ENCODE data around the gene SCN4A. TPM values are rescaled to one million over a fixed set of nuclear protein-coding genes. Genes with fewer than 3 reads are reported as not detected.

Gene SCN4A
- total RNA-seq, 4 donors from 2014 or later: 0.80 to 1.5 (median 0.81) TPM

- WGBS, 2 donors: 68 to 73% methylated on average over 21 of the region's 21 CpGs
- H3K4me3 ChIP-seq (ENCODE audit: low read depth, poor library complexity, severe bottlenecking): no peak overlapping the region
- TF ChIP-seq POLR2A (IDR thresholded peaks at IDR 0.05) (no peak), CTCF (IDR thresholded peaks at IDR 0.05) (no peak)
- DNase-seq (ENCODE audit: low spot score in 2 of 2): no peak
- intact Hi-C loops (cut with DNase I; ENCODE audit: low total_unique reads): no loop called here
Observed at GRCh38 chr17:63934183-63935112, 38.3 kb downstream of the SCN4A start.

GRCh38 chr17:63933598-63933997 is 39.1 kb downstream of the SCN4A start:
- TF ChIP-seq POLR2A (IDR thresholded peaks at IDR 0.05) (no peak), CTCF (IDR thresholded peaks at IDR 0.05) (no peak)
- WGBS, 2 donors: 79 to 95% methylated on average over 8 of the region's 8 CpGs
- DNase-seq (ENCODE audit: low spot score in 2 of 2): no peak
- H3K4me3 ChIP-seq (ENCODE audit: low read depth, poor library complexity, severe bottlenecking): no peak overlapping the region
- intact Hi-C loops (cut with DNase I; ENCODE audit: low total_unique reads): no loop called here

GRCh38 chr17:63932721-63933120 is 40.0 kb downstream of the SCN4A start:
- TF ChIP-seq CTCF (IDR thresholded peaks at IDR 0.05) (no peak), POLR2A (IDR thresholded peaks at IDR 0.05) (no peak)
- no peak overlapping the region for H3K4me3 ChIP-seq (ENCODE audit: low read depth, poor library complexity, severe bottlenecking)
- 91 to 92% methylated on average over 4 of the region's 4 CpGs for WGBS, 2 donors
- no peak for DNase-seq (ENCODE audit: low spot score in 2 of 2)
- intact Hi-C loops (cut with DNase I; ENCODE audit: low total_unique reads): no loop called here

GRCh38 chr17:63931981-63932561 is 40.6 kb downstream of the SCN4A start, which contains the start of gene CD79B:
Gene CD79B, minus strand, starts transcription at chr17:63932331. Its CDS starts 70 bp downstream, at chr17:63932261.
- no peak for DNase-seq (ENCODE audit: low spot score in 2 of 2)
- WGBS, 2 donors: 71 to 76% methylated on average over 6 to 19 of the region's 19 CpGs
- intact Hi-C loops (cut with DNase I; ENCODE audit: low total_unique reads): no loop called here
- H3K4me3 ChIP-seq (ENCODE audit: low read depth, poor library complexity, severe bottlenecking): no peak within 1 kb of the TSS
- TF ChIP-seq POLR2A (IDR thresholded peaks at IDR 0.05) (no peak), CTCF (IDR thresholded peaks at IDR 0.05) (no peak)

- no peak for TF ChIP-seq POLR2A (IDR thresholded peaks at IDR 0.05)
- no peak for TF ChIP-seq CTCF (IDR thresholded peaks at IDR 0.05)
- peak; percentile 54 to 93 for DNase-seq (ENCODE audit: low spot score in 2 of 2)
- 49 to 60% methylated on average over 14 of the region's 16 CpGs for WGBS, 2 donors
- H3K4me3 ChIP-seq (ENCODE audit: low read depth, poor library complexity, severe bottlenecking): no peak overlapping the region
- intact Hi-C loops (cut with DNase I; ENCODE audit: low total_unique reads): no loop called here
Observed at GRCh38 chr17:63930951-63931575, 41.7 kb downstream of the SCN4A start.
